HG03159 (cell line): ENCODE results near the gene VSNL1.

ENCODE experiments used
- ATAC-seq: cut with Tn5 transposase; IDR thresholded peaks from one replicate; pipeline ENCODE4 v1.9.1; 2021; ENCODE audit warnings: mild to moderate bottlenecking, moderate library complexity; ENCODE audit not compliant: unreplicated experiment

Gene VSNL1

GRCh38 chr2:17540093-17540812 is at the start of gene VSNL1:
VSNL1 (plus strand) TSS chr2:17540696; CDS start chr2:17592075, 51,379 bp downstream.
- ATAC-seq = no peak

GRCh38 chr2:17495590-17495989 is 44.9 kb upstream of the VSNL1 start:
- ATAC-seq = no peak

DNA sequence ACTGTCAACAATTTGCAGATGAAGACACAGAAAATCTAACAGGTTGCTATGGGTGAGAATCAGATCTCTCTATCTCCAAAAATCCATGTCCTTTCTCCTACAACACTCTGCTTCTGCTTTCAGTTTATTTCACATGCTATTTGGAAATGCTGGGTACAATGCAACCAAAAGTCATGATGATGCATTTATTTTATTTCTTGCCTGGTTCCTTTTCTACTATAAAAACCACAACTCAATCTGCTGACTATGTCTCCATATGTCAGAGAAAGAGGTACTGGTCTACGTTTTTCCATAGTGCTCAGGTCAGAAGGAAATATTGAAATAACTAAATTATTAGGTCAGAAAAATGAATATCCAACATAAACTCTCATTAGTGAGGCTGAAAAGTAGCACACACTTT is 42.8 kb upstream of the VSNL1 start:
- ATAC-seq = no peak

DNA sequence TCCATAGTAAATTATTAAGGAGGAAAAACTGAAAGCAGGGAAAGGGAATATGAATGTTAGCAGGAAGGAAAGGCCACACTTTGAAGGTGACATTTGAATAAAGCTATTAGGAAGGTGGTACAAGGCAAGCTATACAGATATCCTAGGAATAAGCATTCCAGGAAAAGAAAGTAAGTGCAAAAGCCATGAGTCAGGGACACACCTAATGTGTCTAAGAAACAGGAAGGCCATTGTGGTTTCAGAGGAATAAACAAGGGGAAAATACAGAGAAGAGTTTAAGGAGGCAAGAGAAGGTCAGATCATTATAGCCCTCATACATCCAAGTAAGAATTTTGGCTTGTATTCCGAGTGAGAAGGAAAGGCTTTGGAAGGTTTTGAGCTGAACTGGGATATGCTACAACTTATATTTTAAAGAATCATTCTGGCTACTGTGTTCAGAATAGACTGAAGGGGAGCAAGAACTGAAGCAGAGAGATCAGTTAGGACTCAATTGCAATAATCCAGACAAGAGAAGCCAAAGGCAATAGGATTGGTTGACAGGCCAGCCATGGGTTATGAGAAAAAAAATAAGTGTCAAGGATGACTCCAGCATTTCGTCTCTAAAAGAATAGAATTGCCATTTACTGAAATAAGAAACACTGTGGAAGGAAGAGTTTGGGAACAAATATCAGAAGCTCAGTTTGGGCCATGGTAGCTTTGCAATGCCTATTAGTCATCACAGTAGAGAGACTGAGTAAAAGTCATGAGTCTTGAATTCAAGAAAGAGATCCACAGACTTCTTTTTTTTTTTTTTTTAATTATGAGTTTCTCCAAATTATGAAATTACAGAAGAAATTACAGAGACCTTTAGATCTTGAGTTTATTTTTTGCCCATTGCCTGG is 33.5 kb upstream of the VSNL1 start:
- no peak for ATAC-seq

DNA sequence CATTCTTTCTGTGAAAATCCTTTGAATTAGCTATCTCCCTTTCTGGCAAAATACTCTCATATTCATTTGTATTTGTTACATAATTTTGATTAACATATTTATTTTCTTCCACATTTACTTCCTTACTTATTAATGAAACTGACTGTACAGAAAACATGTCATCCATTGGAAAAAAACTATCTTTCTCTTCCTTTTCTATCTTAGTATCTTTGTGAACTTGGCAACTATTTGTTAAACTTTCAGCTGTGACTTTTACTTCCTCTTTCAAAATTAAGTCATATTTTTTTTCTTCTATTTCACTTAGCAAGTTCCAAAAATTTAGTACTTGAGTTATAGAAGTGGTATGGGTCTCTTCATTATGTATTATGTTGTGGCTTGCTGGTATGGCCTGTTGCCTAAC is 24.8 kb upstream of the VSNL1 start:
- peak; percentile 45 for ATAC-seq

GRCh38 chr2:17517481-17518211 is 22.9 kb upstream of the VSNL1 start:
- peak; percentile 11 for ATAC-seq

GRCh38 chr2:17518212-17519154 is 22.0 kb upstream of the VSNL1 start, which contains the start of gene RAD51AP2:
RAD51AP2 (minus strand) TSS chr2:17518440; CDS start chr2:17518415, 25 bp downstream.
- ATAC-seq = peak; percentile 78

DNA sequence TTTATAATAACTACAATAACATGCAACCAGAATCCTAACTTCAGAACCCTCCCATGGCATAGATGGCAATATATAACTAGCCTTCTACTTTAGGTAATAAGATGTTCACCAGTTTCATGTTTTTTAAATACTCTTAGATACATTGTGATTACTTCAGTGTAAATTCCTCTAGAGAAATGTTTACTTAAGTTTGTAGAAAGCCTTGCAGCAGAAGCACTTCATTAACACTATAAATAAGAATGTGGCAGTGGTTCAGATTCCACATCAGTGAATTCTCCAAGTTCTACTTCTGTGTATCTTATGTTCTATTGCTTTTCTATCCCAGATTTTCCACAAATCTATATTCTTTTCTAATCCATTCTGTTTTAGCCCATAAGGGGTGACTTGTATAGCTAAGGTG is 21.0 kb upstream of the VSNL1 start:
- ATAC-seq = no peak

DNA sequence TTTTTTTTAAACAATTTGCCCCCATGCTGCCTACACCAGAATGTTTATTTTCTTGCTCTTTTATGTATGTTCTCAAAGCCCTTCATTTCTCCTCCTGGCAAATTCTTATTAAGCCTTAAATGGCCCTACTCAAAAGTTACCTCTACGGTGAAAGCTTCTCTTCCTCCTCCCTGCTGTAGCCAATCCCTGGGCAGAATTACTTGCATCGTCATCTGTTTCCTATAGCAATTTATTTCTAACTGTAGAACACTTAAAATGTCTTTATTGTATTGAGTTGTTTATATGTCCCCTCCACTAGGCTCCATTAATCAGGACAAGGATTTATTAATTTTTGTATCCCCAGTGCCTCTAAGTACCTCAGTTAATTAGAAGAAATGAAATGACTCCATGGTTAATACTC is 19.7 kb upstream of the VSNL1 start:
- no peak for ATAC-seq

DNA sequence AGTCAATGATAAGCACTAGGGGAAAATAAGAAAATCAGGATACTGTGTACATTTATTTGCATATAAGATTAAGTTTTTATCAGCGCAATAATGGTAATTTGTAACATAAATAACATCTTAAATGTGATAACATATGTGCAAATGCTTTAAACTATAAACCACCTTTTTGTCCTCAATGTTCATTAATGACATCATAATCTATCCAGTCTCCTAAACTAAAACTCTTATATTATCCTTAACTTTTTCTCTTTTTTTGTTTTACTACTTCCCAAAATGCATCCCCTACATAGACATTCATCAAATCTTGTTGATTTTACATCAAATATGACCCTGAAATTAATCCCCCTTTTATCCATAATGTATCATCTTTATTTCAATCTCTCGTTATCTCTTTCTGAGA is 18.9 kb upstream of the VSNL1 start:
- ATAC-seq = no peak

DNA sequence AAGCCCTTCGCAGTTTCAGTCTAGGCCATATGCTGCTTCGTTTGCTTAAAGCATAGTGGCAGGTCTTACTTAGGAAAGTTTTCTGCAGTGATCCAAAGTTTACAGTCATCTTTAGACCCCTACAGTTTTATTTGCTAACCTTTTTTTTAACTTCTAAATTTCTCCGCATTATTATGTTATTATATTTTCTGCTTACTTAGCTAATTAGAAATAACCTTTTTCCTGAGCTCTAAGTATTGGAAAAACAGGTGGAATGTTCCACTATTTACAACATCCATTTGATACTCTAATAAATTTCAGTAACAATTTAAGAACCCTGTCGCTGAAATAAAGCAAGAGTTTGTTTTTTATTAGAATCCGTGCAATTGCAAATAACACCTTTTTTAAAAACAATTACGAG is 18.2 kb upstream of the VSNL1 start:
- ATAC-seq = no peak

GRCh38 chr2:17529771-17530170 is 10.7 kb upstream of the VSNL1 start:
- ATAC-seq = no peak

- ATAC-seq = no peak
Measured at GRCh38 chr2:17533546-17533945, 7.0 kb upstream of the VSNL1 start.

- no peak for ATAC-seq
Measured at GRCh38 chr2:17536416-17536815, 4.1 kb upstream of the VSNL1 start.

DNA sequence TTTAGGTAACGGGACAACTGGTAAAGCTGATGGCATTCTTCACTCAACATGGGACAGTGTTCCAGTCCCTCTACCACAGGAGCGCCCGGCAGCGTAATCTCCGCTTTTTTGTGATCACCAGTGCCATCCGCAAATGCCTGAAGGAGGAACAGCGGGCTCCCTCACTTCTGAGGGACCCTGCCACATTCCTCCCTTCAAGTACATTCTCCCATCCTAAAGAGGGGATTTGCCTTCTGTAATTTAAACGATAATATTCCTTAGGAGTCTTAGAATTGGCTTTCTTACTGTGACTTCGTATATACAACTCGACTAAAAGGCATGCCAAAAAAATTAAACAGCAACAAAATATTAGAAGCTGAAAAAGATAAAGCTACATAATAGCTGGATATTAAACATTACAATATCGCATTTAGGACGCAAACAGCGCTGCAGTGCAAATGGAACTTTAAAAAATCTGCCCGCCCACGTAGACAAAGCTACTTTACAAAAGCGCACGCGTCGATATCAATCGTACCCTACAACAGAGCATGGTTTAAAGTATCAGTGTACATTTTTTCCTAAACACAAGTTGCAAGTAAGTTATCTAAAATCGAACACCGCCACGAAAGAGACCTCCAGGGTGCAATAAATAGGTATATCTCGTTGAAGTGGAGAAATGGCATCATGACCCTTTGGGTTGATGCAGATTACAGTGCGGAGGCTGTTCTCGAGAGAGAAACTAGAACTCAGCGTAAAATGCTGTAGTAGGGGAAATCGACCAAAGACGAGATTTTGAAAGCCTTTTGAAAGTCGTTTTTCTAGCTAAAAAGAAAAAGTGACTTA is 2.3 kb upstream of the VSNL1 start:
- ATAC-seq = no peak

DNA sequence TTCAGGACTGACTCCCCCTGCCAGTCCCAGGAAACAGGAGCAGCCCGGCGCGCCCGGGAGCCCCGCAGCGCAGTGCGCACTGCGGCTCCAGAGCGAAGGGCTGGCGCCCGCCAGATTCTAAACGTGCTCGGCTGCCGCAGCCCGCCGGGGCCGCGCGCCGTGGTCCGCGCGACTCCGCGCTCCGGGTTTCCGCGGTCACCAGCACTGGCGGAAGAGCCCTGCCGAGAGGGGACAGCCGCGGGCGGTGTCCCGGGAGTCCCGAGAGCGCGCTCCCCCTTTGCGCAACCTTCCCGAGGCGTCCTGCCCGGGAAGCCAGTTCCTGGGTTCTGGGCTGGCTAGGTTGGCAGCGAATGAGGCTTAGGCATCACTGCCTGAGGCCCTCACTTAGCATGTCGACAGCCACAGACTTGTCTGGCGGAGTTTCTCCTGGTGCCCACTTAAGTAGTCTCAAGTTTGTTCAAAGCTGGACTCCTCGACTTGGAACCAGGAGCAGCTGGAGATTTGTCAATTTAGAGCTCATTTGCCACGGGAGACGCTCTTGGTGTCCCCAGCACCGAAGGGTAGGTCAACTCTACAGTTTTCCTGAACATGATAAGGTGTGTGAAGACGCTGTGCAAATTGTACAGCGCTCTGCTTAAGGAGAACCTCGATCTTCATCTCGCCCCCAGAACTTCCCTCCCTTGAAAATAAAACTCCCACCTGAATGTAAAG is 1.5 kb upstream of the VSNL1 start:
- ATAC-seq = no peak

GRCh38 chr2:17539611-17540092 is 844 bp upstream of the VSNL1 start:
- no peak for ATAC-seq

- ATAC-seq = no peak
Measured at GRCh38 chr2:17540813-17541530, 476 bp downstream of the VSNL1 start.
